Measurements from ENCODE around the gene SUGP2. TPM values are rescaled to one million over a fixed set of nuclear protein-coding genes. Genes with fewer than 3 reads are reported as not detected.

The SUGP2 gene
- polyA plus RNA-seq, 1 donor (not counting 4 experiments of a cell fraction or from before 2014, with no cell fraction given) = 51.2 TPM

DNA sequence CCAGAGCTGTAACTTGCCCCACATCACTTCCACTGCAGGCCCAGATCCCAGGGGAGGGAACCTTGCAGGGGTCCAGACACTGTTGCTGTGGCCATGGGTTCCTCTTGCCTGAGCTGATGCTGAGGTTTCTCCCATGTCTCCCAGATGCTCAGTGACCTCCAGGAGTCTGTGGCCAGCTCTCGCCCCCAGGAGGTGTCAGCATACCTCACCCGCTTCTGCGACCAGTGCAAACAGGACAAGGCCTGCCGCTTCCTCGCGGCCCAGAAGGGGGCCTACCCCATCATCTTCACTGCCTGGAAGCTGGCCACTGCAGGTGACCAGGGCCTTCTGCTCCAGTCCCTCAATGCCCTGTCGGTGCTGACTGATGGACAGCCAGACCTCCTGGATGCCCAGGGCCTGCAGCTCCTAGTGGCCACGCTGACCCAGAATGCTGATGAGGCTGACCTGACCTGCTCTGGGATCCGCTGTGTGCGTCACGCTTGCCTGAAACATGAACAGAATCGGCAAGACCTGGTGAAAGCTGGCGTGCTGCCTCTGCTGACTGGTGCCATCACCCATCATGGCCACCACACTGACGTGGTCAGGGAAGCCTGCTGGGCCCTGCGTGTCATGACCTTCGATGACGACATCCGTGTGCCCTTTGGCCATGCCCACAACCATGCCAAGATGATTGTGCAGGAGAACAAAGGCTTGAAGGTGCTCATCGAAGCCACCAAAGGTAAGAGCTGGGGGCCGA, 18.3 kb upstream of the SUGP2 start:
- no peak overlapping the region for H3K27ac ChIP-seq (ENCODE audit: control insufficient read depth, insufficient read depth, low read length)
- H3K4me3 ChIP-seq (ENCODE audit: control insufficient read depth in 2 of 3, extremely low read depth in 1 of 3, insufficient read depth in 2 of 3, low read depth in 1 of 3, low read length in 3 of 3) = no peak overlapping the region
- H3K4me1 ChIP-seq (ENCODE audit: control insufficient read depth, extremely low read depth, insufficient read depth, low read length) = peaks cover 12% of the 10 kb centered on the region
- DNase-seq (ENCODE audit: low read depth, low spot score) (no peak), FAIRE-seq (no peak)
- H3K4me2 ChIP-seq (ENCODE audit: control insufficient read depth, extremely low read depth, insufficient read depth, low read depth, low read length) = no peak overlapping the region
- no peaks in the 10 kb centered on the region for H3K27me3 ChIP-seq (ENCODE audit: control insufficient read depth, extremely low read depth, insufficient read depth, low read length)
- H3K36me3 ChIP-seq (ENCODE audit: control insufficient read depth in 2 of 2, extremely low read depth in 1 of 2, insufficient read depth in 2 of 2, low read length in 2 of 2) = peaks cover 28 to 33% of the 10 kb centered on the region in 2 experiments
- dilution Hi-C loops (cut with MboI; ENCODE audit: extremely low pct_ligation_motif_present, low sequenced_read_pairs) = no loop called here
- H3K79me2 ChIP-seq (ENCODE audit: control insufficient read depth, insufficient read depth, low read length) = no peaks in the 10 kb centered on the region
- no peak overlapping the region for H2AFZ ChIP-seq (ENCODE audit: control insufficient read depth, low read length)
- H3K9me1 ChIP-seq (ENCODE audit: control insufficient read depth, extremely low read depth, insufficient read depth, low read length) = peaks cover 2% of the 10 kb centered on the region
- H4K20me1 ChIP-seq (ENCODE audit: control insufficient read depth, extremely low read depth, insufficient read depth, low read length) = no peaks in the 10 kb centered on the region
- TF ChIP-seq, protein P1, sequence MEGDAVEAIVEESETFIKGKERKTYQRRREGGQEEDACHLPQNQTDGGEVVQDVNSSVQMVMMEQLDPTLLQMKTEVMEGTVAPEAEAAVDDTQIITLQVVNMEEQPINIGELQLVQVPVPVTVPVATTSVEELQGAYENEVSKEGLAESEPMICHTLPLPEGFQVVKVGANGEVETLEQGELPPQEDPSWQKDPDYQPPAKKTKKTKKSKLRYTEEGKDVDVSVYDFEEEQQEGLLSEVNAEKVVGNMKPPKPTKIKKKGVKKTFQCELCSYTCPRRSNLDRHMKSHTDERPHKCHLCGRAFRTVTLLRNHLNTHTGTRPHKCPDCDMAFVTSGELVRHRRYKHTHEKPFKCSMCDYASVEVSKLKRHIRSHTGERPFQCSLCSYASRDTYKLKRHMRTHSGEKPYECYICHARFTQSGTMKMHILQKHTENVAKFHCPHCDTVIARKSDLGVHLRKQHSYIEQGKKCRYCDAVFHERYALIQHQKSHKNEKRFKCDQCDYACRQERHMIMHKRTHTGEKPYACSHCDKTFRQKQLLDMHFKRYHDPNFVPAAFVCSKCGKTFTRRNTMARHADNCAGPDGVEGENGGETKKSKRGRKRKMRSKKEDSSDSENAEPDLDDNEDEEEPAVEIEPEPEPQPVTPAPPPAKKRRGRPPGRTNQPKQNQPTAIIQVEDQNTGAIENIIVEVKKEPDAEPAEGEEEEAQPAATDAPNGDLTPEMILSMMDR (optimal IDR thresholded peaks at IDR 0.05 in 1 of 3, IDR thresholded peaks at IDR 0.05 in 1 of 3, conservative IDR thresholded peaks at IDR 0.05 in 1 of 3; ENCODE audit: extremely low read depth in 1 of 3, insufficient read depth in 2 of 3, low read length in 3 of 3) = no peak
- no peak for TF ChIP-seq EZH2 (IDR thresholded peaks at IDR 0.05; ENCODE audit: low read length)
- H3K9ac ChIP-seq (ENCODE audit: control insufficient read depth, extremely low read depth, insufficient read depth, low read length) = no peak overlapping the region
- H3K9me3 ChIP-seq (ENCODE audit: control insufficient read depth, low read depth, low read length) = no peaks in the 10 kb centered on the region

DNA sequence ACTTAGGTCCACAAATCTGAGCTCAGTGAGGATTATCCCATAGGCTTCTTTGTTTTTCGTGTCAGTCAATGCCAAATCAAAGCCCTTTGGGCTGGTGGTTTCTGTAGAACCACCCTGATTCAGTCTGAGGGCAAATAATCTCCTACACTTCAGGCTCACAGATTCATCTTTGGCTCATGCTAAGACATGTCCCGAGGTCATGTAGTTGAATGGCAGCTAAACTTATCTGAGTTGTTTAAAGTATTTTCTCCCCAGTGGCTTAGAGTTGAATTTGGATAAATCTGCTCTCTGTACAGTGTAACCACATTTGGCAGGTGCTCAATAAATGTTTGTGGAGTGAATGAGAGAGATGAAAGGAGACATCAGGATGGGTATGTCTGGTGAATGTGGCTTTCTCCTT, 17.4 kb upstream of the SUGP2 start:
- no peak overlapping the region for H2AFZ ChIP-seq (ENCODE audit: control insufficient read depth, low read length)
- TF ChIP-seq EZH2 (IDR thresholded peaks at IDR 0.05; ENCODE audit: low read length) = no peak
- TF ChIP-seq, protein P1 (optimal IDR thresholded peaks at IDR 0.05 in 1 of 3, IDR thresholded peaks at IDR 0.05 in 1 of 3, conservative IDR thresholded peaks at IDR 0.05 in 1 of 3; ENCODE audit: extremely low read depth in 1 of 3, insufficient read depth in 2 of 3, low read length in 3 of 3) = no peak
- H4K20me1 ChIP-seq (ENCODE audit: control insufficient read depth, extremely low read depth, insufficient read depth, low read length) = no peaks in the 10 kb centered on the region
- no peak overlapping the region for H3K4me2 ChIP-seq (ENCODE audit: control insufficient read depth, extremely low read depth, insufficient read depth, low read depth, low read length)
- H3K36me3 ChIP-seq (ENCODE audit: control insufficient read depth in 2 of 2, extremely low read depth in 1 of 2, insufficient read depth in 2 of 2, low read length in 2 of 2) = peaks cover 28 to 32% of the 10 kb centered on the region in 2 experiments
- no peaks in the 10 kb centered on the region for H3K9me3 ChIP-seq (ENCODE audit: control insufficient read depth, low read depth, low read length)
- H3K27me3 ChIP-seq (ENCODE audit: control insufficient read depth, extremely low read depth, insufficient read depth, low read length) = no peaks in the 10 kb centered on the region
- H3K27ac ChIP-seq (ENCODE audit: control insufficient read depth, insufficient read depth, low read length) = no peak overlapping the region
- no peak for DNase-seq (ENCODE audit: low read depth, low spot score)
- dilution Hi-C loops (cut with MboI; ENCODE audit: extremely low pct_ligation_motif_present, low sequenced_read_pairs) = no loop called here
- no peak overlapping the region for H3K4me3 ChIP-seq (ENCODE audit: control insufficient read depth in 2 of 3, extremely low read depth in 1 of 3, insufficient read depth in 2 of 3, low read depth in 1 of 3, low read length in 3 of 3)
- FAIRE-seq = peak; percentile 80
- peaks cover 12% of the 10 kb centered on the region for H3K4me1 ChIP-seq (ENCODE audit: control insufficient read depth, extremely low read depth, insufficient read depth, low read length)
- H3K79me2 ChIP-seq (ENCODE audit: control insufficient read depth, insufficient read depth, low read length) = no peaks in the 10 kb centered on the region
- H3K9me1 ChIP-seq (ENCODE audit: control insufficient read depth, extremely low read depth, insufficient read depth, low read length) = peaks cover 2% of the 10 kb centered on the region
- no peak overlapping the region for H3K9ac ChIP-seq (ENCODE audit: control insufficient read depth, extremely low read depth, insufficient read depth, low read length)

Measured in keratinocyte (primary cell).